ENCODE measurements around the gene FBXL17.

Gene FBXL17

DNA sequence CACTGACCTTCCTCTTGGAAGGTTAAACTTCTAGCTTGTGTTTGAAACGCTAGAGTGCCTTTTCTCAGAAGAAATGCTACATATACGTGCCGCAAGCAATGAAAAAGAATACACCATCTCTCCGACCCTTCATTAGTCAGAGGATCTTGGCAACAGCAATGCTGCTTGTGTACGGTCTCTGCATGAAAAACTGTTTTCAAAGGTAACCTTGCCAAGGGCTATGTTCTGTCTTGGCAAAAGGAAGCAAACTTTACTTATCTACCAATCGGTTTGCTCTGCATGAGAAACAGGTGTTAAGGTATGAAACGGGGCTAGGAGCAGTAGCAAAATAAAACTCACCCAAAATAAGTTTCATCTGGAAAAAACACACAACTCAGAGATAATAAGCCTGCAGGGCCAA lies 297.8 kb downstream of the FBXL17 start:
- DNase-seq (ENCODE audit: low spot score) = no peak

DNA sequence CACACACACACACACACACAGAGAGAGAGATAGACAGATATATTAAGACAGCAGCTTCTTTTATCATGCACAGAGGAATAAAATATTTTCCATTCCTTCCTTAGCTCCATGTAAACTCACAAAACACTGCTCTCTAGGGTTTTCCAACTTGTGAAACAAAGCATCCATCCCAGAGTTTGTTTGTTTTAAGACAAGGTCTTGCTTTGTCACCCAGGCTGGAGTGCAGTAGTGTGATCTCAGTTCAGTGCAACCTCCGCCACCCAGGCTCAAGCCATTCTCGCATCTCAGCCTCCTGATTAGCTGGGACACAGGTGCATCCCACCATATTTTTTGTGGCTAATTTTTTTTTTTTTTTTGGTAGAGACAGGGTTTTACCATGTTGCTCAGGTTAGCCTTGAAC lies 298.7 kb downstream of the FBXL17 start:
- no peak for DNase-seq (ENCODE audit: low spot score)

GRCh38 chr5:108081707-108082106 lies 300.2 kb downstream of the FBXL17 start:
- DNase-seq (ENCODE audit: low spot score) = no peak

DNA sequence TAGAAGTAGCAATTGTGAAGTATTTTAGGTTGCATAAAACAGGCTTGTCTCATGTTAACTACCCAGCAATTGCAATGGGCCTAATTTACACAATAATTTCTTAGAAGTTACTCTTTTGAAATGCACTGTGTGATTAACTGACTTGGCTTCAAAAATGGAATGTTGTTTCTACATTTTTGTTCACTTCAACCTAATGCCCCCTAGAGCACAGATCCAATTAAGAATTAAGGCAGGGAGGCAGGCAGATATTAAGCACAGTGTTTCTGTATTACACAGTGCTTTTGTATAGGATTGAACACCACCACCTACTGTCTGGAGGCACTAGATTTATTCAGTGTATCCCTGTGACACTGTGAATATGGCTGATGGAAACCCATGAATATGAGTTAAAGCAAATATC lies 302.1 kb downstream of the FBXL17 start:
- no peak for DNase-seq (ENCODE audit: low spot score)

- DNase-seq (ENCODE audit: low spot score) = no peak
These were observed 303.0 kb downstream of the FBXL17 start for GRCh38 chr5:108078882-108079281.

DNA sequence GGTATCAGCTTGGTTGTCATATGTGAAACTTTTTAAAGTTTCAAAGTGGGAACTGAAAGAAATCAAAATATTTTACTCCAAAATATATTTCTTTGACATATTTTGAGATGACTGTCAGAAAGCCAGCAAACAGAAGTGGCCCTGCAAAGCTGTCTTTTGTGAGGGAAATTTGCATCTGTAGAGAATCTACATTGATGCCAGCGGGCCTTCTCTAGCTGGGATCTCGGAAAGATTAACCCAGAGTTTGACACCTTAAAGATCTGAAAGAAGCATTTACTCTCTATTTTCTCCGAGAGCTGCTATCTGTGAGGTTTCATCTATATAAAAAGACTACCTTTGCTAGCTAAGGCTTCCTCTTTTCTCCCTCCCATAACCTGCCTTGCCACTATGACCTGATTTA lies 303.6 kb downstream of the FBXL17 start:
- no peak for DNase-seq (ENCODE audit: low spot score)

GRCh38 chr5:108074626-108075025 lies 307.3 kb downstream of the FBXL17 start:
- no peak for DNase-seq (ENCODE audit: low spot score)

DNA sequence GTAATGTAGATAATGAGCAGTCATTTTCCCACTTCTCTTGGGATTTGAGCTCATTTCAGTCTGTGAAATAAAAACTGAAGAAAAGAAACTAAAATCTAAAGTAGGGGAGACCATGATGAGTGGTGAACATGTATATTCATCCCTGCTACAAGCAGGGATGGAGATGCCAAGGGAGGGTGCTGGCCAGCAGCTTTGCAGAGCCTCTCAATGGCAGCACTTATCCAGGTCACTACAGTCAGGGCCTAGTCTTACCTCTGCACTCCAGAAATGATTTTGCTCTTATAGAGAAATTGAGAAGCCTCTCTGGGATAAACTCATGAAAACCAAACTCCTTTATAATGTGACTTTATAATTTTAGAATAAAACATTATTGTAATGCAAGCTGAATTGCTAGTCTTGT lies 317.6 kb downstream of the FBXL17 start:
- DNase-seq (ENCODE audit: low spot score) = no peak

DNA sequence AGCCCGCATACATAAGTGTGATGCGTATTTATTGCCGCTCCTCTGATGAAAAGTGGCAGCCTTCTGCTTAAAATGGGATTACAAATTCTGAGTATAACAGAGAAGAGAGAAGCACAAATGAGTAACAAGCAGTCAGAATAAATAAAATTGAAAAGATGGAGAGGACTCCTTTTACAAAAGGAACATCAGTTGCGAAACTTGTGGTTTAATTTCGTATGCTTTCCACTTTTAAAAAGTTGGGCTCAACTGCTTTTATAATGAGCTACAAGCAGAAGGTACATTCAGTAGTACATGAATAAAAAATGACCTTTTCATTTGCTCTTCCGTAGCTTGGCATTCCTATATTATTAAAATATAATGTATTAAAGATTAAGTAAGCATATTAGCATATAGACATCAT lies 320.0 kb downstream of the FBXL17 start:
- DNase-seq (ENCODE audit: low spot score) = no peak

DNA sequence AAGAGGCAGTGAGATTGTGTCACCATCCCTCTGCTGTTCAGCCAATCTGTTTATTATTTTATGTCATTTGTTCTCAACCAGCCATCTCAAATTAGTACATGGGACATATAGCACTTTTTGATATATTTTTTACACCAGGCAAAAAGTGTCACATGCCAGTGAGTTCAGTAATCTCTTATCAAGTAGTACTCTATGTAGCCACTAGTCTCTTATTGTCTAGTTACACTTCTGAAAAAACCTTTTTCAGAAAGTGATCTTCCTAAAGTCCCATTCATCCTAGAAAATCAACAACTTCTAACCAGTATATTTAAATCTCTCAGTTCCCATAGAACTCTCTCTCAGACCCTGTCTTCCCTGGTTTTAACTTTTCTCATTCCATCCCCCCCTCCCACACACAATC lies 321.6 kb downstream of the FBXL17 start:
- DNase-seq (ENCODE audit: low spot score) = no peak

- peak; percentile 4 for DNase-seq (ENCODE audit: low spot score)
These were observed 322.6 kb downstream of the FBXL17 start for GRCh38 chr5:108059334-108059733.

DNA sequence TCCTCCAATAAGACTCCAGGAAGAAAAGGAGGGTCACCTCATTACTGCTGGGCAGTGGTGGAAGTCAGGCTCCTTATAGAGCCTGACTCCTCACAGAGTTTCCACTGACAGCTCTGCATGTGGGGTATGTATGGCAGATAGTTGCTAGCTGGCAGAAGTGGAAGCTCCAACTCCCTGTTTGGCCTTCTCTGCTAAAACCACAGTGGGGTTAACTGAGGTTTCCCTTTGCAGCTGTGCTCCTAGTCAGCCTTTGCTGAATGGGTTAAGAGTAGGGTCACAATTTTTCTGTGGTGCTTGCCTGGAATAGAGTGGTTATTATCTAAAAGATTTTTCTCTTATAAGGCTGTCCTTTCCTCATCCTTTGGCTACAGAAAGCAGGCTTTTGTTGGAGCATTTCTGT lies 327.5 kb downstream of the FBXL17 start:
- DNase-seq (ENCODE audit: low spot score) = no peak

- DNase-seq (ENCODE audit: low spot score) = no peak
These were observed 334.8 kb downstream of the FBXL17 start for GRCh38 chr5:108046955-108047670.

- DNase-seq (ENCODE audit: low spot score) = no peak
These were observed 345.4 kb downstream of the FBXL17 start for GRCh38 chr5:108036482-108036881.

- no peak for DNase-seq (ENCODE audit: low spot score)
These were observed 353.0 kb downstream of the FBXL17 start for GRCh38 chr5:108028883-108029282.

DNA sequence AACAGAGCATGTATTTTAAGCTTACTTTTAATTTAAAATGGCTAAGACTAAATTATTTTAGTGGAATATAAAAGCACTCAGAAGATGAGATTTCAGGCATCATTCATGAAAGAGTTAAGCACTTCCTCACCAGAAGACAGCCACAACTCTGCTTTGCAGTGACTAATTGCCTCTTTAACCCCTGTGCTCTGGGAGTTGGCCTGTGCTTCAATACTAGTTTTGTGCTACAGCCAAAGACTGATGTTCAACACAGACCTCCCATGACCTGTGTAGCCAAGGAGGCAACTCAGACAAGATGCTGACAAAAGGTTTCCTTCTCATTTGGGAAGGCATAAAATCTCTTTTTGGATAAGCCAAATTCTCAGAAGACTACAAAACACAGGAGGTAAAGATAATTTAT lies 353.5 kb downstream of the FBXL17 start:
- no peak for DNase-seq (ENCODE audit: low spot score)

- DNase-seq (ENCODE audit: low spot score) = no peak
These were observed 355.9 kb downstream of the FBXL17 start for GRCh38 chr5:108025957-108026356.

- DNase-seq (ENCODE audit: low spot score) = no peak
These were observed 356.9 kb downstream of the FBXL17 start for GRCh38 chr5:108024986-108025385.

- DNase-seq (ENCODE audit: low spot score) = no peak
These were observed 365.8 kb downstream of the FBXL17 start for GRCh38 chr5:108016101-108016500.

DNA sequence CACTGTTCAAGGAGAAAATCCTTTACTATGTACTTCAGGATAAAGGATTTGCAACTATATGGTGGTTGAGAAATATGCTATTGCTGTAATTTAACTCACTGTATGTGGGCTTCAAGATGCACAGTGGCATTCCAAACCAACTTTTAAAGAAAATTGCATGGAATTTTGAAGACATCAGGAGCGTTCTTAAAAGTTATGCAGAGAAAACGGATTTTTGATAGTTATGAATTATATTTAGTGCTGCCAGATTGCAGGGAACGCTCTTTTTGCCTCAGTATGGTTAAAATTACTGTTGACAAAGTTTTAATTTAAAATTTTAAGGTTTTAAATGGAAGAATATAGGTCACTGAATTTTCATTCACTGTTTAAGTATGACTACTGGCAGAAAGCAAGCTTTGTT lies 375.1 kb downstream of the FBXL17 start:
- DNase-seq (ENCODE audit: low spot score) = no peak

GRCh38 chr5:108003178-108003577 lies 378.7 kb downstream of the FBXL17 start:
- DNase-seq (ENCODE audit: low spot score) = peak; percentile 17

DNA sequence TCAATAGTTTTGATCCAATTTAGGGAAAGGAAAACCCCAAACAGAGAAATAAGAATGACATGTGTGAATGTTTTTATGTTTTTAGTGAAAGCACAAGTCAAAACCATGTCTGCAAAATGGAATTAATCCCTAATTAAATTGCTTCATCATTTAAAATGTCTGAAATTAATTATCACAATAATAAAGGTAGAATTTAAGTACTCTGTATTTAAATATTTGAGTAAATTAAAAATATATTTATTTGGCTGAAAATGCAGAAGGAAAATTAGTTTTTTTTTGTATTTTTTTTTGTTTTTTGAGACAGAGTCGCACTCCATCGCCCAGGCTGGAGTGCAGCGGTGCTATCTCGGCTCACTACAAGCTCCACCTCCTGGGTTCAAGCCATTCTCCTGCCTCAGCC lies 380.7 kb downstream of the FBXL17 start:
- no peak for DNase-seq (ENCODE audit: low spot score)

DNA sequence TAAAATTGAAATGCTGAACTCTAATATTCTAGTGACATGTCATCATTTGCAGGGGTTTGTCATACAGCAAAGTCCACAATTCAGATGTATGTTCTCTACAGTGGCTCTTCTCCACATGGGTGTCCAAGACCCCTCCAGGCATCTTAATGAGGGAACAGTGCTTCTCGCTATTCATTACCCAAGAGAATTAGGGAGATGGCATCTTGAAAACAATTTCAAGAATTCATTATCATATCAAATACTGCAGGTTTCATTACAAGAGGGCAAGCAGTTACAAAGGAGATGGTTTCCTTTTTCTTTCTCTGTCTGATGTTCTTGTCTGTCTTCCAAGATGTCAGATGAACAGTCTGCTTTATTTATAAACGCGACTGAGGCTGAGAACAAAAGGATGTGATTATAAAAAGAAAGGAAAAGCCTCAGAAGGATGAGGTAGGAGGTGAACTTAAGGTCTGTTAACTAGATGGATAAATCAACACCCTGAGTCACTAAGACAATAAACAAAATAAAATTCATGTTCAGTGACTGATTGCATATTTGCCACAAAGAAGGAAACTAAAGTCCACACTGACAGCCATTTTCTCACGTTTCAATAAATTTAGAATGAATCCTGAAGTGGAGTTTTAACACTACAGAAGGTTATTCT lies 384.4 kb downstream of the FBXL17 start:
- DNase-seq (ENCODE audit: low spot score) = no peak

DNA sequence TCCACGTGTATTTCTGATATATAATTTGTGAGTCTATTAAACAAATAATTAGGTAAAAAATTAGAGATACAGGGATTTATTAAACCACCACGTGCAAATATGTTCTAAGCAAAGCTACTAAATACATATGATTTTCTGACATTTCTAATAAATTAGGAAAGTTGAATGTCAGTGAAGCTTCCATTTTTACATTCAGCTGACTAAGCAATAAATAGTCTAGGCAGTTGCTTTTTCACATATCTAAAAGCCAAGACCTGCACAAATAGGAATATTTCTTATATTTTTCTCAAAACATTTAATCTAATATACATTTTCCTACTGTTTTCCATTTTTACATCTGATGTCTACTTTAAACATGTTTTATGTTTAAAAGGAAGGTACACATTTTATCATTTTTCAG lies 388.6 kb downstream of the FBXL17 start:
- DNase-seq (ENCODE audit: low spot score) = no peak
